K562 (cell line): Measurements from ENCODE around the gene STX2. TPM values are rescaled to one million over a fixed set of nuclear protein-coding genes. Genes with fewer than 3 reads are reported as not detected.

Experiments
- BRF1 ChIP-seq: IDR thresholded peaks from 3 replicates; pipeline ENCODE4 v1.6.1; 2011; ENCODE audit warnings: borderline replicate concordance, mild to moderate bottlenecking; ENCODE audit not compliant: insufficient read length; ENCODE audit errors: extremely low read depth
- DMBX1 ChIP-seq: fragments of 250-450 bp; sonication (Bioruptor Pico); IDR thresholded peaks from 2 replicates; pipeline ENCODE4 v1.8.0; 2022; ENCODE audit warnings: inconsistent platforms, mild to moderate bottlenecking, moderate library complexity, borderline replicate concordance
- EWSR1 ChIP-seq: fragments of 450-650 bp; IDR thresholded peaks from 2 replicates; pipeline ENCODE4 v1.6.1; 2018; ENCODE audit warnings: borderline replicate concordance, mild to moderate bottlenecking, low read depth, moderate library complexity; ENCODE audit not compliant: partially characterized antibody
- KAT8 ChIP-seq: fragments of 450-650 bp; IDR thresholded peaks from 2 replicates; pipeline ENCODE4 v1.6.1; 2016; ENCODE audit warnings: low read depth, mild to moderate bottlenecking
- RAD21 ChIP-seq, 2 experiments: fragments of 250-450 bp in 1 of 2; fragments of 450-650 bp in 1 of 2; sonication (Bioruptor Pico) in 1 of 2; formaldehyde crosslinking in 1 of 2; IDR thresholded peaks in 1 of 2; conservative IDR thresholded peaks in 1 of 2; 2 replicates each; pipeline versions ENCODE4 v1.4.0 to v1.8.0; 2020 to 2022; ENCODE audit warnings: mild to moderate bottlenecking in 2 of 2, moderate library complexity in 1 of 2
- RFX1 ChIP-seq: fragments of 450-650 bp; IDR thresholded peaks from 2 replicates; pipeline ENCODE4 v1.6.1; 2016; ENCODE audit warnings: mild to moderate bottlenecking, moderate library complexity
- SNIP1 ChIP-seq: fragments of 450-650 bp; IDR thresholded peaks from 2 replicates; pipeline ENCODE4 v1.7.1; 2017; ENCODE audit warnings: low read depth, mild to moderate bottlenecking
- TFAM ChIP-seq: fragments of 250-450 bp; sonication (Bioruptor Pico); conservative IDR thresholded peaks from 2 replicates; pipeline ENCODE4 v1.5.0; 2021; ENCODE audit warnings: mild to moderate bottlenecking, moderate library complexity
- ZNF184 ChIP-seq: sonication (generic); formaldehyde crosslinking; IDR thresholded peaks from 2 replicates; pipeline ENCODE4 v1.5.0; 2020; ENCODE audit warnings: missing genetic modification reagents
- ZNF444 ChIP-seq: fragments of 250-450 bp; sonication (Bioruptor Pico); IDR thresholded peaks from 2 replicates; pipeline ENCODE4 v1.4.0; 2020; ENCODE audit warnings: mild to moderate bottlenecking, moderate library complexity
- polyA plus RNA-seq, 8 experiments: library from polyadenylated mRNA; depleted of rRNA in 4 of 8; stranded (reverse) in 5 of 8; unstranded in 3 of 8; fragments of >200 nt; fragmentation: Nextera tagmentation in 2 of 8; fragmentation: Illumina TruSeq in 1 of 8; extraction: Ambion mirVana in 2 of 8; extraction: Trizol in 1 of 8; gene quantifications; 2 replicates each; pipeline versions ENCODE4 v1.2.1 to v1.2.3, GENCODE V29; 2011 to 2014; ENCODE audit warnings: inconsistent platforms in 1 of 8, missing spikeins in 1 of 8
- total RNA-seq, 7 experiments: library from RNA; depleted of rRNA in 6 of 7; stranded (reverse); fragments of >200 nt in 6 of 7; fragmentation: Illumina TruSeq in 2 of 7; extraction: Trizol in 2 of 7; gene quantifications; 2 replicates each; pipeline versions ENCODE4 v1.2.1 to v1.2.3, GENCODE V29; 2011 to 2021; ENCODE audit warnings: low replicate concordance in 1 of 7
- TF ChIP-seq, protein P1 (sequence below): fragments of 450-650 bp; IDR thresholded peaks from 2 replicates; pipeline ENCODE4 v1.6.1; 2016; ENCODE audit warnings: mild to moderate bottlenecking, moderate library complexity
- TF ChIP-seq, protein P2 (sequence below): fragments of 200-400 bp; formaldehyde crosslinking; IDR thresholded peaks from 2 replicates; pipeline ENCODE4 v1.6.1; 2017; ENCODE audit warnings: mild to moderate bottlenecking, low read depth, low read length, moderate library complexity
- TF ChIP-seq, protein P3 (sequence below): sonication (generic); formaldehyde crosslinking; IDR thresholded peaks from 2 replicates; pipeline ENCODE4 v1.8.1; 2022; ENCODE audit warnings: missing genetic modification reagents

The STX2 gene
- total and polyA plus RNA-seq, 9 of the 15 experiments (the other 6 are each of a cell fraction or from before 2014, with no cell fraction given) = 22.2 to 54.6 (median 30.8) TPM

DNA sequence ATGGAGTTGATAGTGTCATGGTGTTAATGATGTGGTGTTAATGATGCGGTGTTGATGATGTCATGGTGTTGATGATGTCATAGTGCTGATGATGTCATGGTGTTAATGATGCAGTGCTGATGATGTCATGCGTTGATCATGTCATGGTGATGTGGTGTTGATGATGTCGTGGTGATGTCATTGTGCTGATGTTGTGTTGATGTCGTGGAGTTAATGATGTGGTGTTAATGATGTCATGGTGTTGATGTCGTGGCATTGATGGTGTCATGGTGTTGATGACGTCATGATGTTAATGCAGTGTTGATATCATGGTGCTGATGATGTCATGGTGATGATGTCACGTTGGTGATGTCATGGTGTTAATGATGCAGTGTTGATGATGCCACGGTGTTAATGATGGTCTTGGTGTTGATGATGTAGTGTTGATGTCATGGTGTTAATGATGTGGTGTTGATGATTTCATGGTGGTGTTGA lies 73.8 kb downstream of the STX2 start (continued):
- TF ChIP-seq, protein P1, sequence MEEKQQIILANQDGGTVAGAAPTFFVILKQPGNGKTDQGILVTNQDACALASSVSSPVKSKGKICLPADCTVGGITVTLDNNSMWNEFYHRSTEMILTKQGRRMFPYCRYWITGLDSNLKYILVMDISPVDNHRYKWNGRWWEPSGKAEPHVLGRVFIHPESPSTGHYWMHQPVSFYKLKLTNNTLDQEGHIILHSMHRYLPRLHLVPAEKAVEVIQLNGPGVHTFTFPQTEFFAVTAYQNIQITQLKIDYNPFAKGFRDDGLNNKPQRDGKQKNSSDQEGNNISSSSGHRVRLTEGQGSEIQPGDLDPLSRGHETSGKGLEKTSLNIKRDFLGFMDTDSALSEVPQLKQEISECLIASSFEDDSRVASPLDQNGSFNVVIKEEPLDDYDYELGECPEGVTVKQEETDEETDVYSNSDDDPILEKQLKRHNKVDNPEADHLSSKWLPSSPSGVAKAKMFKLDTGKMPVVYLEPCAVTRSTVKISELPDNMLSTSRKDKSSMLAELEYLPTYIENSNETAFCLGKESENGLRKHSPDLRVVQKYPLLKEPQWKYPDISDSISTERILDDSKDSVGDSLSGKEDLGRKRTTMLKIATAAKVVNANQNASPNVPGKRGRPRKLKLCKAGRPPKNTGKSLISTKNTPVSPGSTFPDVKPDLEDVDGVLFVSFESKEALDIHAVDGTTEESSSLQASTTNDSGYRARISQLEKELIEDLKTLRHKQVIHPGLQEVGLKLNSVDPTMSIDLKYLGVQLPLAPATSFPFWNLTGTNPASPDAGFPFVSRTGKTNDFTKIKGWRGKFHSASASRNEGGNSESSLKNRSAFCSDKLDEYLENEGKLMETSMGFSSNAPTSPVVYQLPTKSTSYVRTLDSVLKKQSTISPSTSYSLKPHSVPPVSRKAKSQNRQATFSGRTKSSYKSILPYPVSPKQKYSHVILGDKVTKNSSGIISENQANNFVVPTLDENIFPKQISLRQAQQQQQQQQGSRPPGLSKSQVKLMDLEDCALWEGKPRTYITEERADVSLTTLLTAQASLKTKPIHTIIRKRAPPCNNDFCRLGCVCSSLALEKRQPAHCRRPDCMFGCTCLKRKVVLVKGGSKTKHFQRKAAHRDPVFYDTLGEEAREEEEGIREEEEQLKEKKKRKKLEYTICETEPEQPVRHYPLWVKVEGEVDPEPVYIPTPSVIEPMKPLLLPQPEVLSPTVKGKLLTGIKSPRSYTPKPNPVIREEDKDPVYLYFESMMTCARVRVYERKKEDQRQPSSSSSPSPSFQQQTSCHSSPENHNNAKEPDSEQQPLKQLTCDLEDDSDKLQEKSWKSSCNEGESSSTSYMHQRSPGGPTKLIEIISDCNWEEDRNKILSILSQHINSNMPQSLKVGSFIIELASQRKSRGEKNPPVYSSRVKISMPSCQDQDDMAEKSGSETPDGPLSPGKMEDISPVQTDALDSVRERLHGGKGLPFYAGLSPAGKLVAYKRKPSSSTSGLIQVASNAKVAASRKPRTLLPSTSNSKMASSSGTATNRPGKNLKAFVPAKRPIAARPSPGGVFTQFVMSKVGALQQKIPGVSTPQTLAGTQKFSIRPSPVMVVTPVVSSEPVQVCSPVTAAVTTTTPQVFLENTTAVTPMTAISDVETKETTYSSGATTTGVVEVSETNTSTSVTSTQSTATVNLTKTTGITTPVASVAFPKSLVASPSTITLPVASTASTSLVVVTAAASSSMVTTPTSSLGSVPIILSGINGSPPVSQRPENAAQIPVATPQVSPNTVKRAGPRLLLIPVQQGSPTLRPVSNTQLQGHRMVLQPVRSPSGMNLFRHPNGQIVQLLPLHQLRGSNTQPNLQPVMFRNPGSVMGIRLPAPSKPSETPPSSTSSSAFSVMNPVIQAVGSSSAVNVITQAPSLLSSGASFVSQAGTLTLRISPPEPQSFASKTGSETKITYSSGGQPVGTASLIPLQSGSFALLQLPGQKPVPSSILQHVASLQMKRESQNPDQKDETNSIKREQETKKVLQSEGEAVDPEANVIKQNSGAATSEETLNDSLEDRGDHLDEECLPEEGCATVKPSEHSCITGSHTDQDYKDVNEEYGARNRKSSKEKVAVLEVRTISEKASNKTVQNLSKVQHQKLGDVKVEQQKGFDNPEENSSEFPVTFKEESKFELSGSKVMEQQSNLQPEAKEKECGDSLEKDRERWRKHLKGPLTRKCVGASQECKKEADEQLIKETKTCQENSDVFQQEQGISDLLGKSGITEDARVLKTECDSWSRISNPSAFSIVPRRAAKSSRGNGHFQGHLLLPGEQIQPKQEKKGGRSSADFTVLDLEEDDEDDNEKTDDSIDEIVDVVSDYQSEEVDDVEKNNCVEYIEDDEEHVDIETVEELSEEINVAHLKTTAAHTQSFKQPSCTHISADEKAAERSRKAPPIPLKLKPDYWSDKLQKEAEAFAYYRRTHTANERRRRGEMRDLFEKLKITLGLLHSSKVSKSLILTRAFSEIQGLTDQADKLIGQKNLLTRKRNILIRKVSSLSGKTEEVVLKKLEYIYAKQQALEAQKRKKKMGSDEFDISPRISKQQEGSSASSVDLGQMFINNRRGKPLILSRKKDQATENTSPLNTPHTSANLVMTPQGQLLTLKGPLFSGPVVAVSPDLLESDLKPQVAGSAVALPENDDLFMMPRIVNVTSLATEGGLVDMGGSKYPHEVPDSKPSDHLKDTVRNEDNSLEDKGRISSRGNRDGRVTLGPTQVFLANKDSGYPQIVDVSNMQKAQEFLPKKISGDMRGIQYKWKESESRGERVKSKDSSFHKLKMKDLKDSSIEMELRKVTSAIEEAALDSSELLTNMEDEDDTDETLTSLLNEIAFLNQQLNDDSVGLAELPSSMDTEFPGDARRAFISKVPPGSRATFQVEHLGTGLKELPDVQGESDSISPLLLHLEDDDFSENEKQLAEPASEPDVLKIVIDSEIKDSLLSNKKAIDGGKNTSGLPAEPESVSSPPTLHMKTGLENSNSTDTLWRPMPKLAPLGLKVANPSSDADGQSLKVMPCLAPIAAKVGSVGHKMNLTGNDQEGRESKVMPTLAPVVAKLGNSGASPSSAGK = 0 out of 2 replicates have a peak, but pooled peaks have one; percentile 9
- TF ChIP-seq RFX1 (no peak), RAD21 (CRISPR knock-in tag; conservative IDR thresholded peaks at IDR 0.05 in 1 of 2, IDR thresholded peaks at IDR 0.05 in 1 of 2) (no peak), ZNF444 (CRISPR knock-in tag) (no peak), BRF1 (no peak), TFAM (no peak), EWSR1 (no peak), ZNF184 (CRISPR knock-in tag) (no peak), KAT8 (no peak), SNIP1 (0 out of 2 replicates have a peak, but pooled peaks have one; percentile 21), DMBX1 (CRISPR knock-in tag) (no peak)
- TF ChIP-seq, protein P2, sequence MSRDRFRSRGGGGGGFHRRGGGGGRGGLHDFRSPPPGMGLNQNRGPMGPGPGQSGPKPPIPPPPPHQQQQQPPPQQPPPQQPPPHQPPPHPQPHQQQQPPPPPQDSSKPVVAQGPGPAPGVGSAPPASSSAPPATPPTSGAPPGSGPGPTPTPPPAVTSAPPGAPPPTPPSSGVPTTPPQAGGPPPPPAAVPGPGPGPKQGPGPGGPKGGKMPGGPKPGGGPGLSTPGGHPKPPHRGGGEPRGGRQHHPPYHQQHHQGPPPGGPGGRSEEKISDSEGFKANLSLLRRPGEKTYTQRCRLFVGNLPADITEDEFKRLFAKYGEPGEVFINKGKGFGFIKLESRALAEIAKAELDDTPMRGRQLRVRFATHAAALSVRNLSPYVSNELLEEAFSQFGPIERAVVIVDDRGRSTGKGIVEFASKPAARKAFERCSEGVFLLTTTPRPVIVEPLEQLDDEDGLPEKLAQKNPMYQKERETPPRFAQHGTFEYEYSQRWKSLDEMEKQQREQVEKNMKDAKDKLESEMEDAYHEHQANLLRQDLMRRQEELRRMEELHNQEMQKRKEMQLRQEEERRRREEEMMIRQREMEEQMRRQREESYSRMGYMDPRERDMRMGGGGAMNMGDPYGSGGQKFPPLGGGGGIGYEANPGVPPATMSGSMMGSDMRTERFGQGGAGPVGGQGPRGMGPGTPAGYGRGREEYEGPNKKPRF = no peak
- TF ChIP-seq, protein P3, sequence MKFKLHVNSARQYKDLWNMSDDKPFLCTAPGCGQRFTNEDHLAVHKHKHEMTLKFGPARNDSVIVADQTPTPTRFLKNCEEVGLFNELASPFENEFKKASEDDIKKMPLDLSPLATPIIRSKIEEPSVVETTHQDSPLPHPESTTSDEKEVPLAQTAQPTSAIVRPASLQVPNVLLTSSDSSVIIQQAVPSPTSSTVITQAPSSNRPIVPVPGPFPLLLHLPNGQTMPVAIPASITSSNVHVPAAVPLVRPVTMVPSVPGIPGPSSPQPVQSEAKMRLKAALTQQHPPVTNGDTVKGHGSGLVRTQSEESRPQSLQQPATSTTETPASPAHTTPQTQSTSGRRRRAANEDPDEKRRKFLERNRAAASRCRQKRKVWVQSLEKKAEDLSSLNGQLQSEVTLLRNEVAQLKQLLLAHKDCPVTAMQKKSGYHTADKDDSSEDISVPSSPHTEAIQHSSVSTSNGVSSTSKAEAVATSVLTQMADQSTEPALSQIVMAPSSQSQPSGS (CRISPR knock-in tag) = peak; percentile 100
